Left lung (tissue), 10 donors: ENCODE measurements around the gene TTYH2. TPM values are rescaled to one million over a fixed set of nuclear protein-coding genes. Genes with fewer than 3 reads are reported as not detected.
A peak's percentile ranks its signal among the peaks of the same experiment; 100 is the strongest.
"Not testable (repeated sequence)": the region's sequence is repeated elsewhere in the genome, so short reads cannot be mapped to it uniquely, and the experiment has no call there.

ENCODE experiments used
- ATAC-seq: fragments of 200-7000 bp; cut with Tn5 transposase; one replicate; pipeline ENCODE4 v1.9.1; 2020; ENCODE audit warnings: moderate library complexity
- DNase-seq, 4 donors: peaks; one replicate each; pipeline ENCODE4 v3.0.0-alpha.2; 2013 to 2020
- H3K27ac ChIP-seq, 2 donors: fragments of 200-600 bp; sonication (generic) in 1 of 2; one replicate each; pipeline versions ENCODE4 v1.5.0 to v1.8.0; 2020 to 2021
- H3K27me3 ChIP-seq, 2 donors: fragments of 200-600 bp; sonication (generic) in 1 of 2; one replicate each; pipeline versions ENCODE4 v1.5.0 to v1.8.0; 2020 to 2021
- H3K36me3 ChIP-seq, 2 donors: fragments of 200-600 bp; sonication (generic) in 1 of 2; one replicate each; pipeline versions ENCODE4 v1.5.0 to v1.8.0; 2020 to 2021
- H3K4me1 ChIP-seq, 2 donors: fragments of 200-600 bp; one replicate each; pipeline ENCODE4 v1.8.0; 2021
- H3K4me3 ChIP-seq, 2 donors: fragments of 200-600 bp; sonication (generic) in 1 of 2; one replicate each; pipeline versions ENCODE4 v1.5.0 to v1.8.0; 2020 to 2021; ENCODE audit warnings: mild to moderate bottlenecking in 1 of 2
- H3K9me3 ChIP-seq, 2 donors: fragments of 200-600 bp; sonication (generic) in 1 of 2; one replicate each; pipeline versions ENCODE4 v1.5.0 to v1.8.0; 2020 to 2021
- intact Hi-C, 2 donors: fragments of 100-400 bp; cut with DNase I; formaldehyde crosslinking; loops; one replicate each; pipeline versions ENCODE4 v1.11.2 to v1.14.2; 2022
- polyA plus RNA-seq, 6 donors: library from polyadenylated mRNA; unstranded; fragments of 120-200 nt; gene quantifications; one replicate each; pipeline ENCODE4 v1.2.1, GENCODE V29; 2013; ENCODE audit not compliant: insufficient read length in 6 of 6
- total RNA-seq, 2 donors: library from RNA; stranded (reverse); fragmentation: NEBNext Ultra II Directional; extraction: Animal tissue kit (Norgen Biotek cat#: 25700); gene quantifications; one replicate each; pipeline ENCODE4 v1.2.1, GENCODE V29; 2021
- TF ChIP-seq, protein P1 (sequence below), 2 donors: fragments of 200-600 bp; sonication (generic) in 1 of 2; IDR thresholded peaks; one replicate each; pipeline versions ENCODE4 v1.5.0 to v1.8.0; 2021; ENCODE audit warnings: antibody characterized with exemption in 2 of 2
- donor health status: DM: no; HTN: yes; CAD: no.
- donor health status: DM: no; HTN: no; CAD: no.

The TTYH2 gene
- total and polyA plus RNA-seq, 8 donors, result 6.9 to 22.1 (median 16.5) TPM

DNA sequence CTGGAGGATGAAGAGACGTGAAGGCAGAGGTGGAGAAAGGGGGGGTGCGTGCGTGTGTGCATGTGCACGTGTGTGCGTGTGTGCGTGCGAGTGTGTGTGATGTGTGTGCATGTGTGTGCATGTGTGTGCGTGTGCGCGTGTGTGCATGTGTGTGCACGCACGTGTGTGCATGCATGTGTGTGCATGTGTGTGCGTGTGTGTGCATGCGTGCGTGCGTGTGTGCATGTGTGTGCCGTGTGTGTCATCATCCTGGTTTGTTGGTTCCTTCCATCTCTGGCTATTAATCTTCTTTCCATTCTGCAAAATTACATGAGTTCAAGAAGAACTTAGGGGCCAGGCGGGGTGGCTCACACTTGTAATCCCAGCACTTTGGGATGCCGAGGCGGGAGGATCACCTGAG is 26.9 kb upstream of the TTYH2 start:
- Histone ChIP-seq H3K4me3 (no peak overlapping the region), H3K27ac (no peak overlapping the region), H3K27me3 (peaks cover 0 to 6% of the 10 kb centered on the region in 2 donors), H3K36me3 (no peaks in the 10 kb centered on the region), H3K4me1 (no peaks in the 10 kb centered on the region), H3K9me3 (no peaks in the 10 kb centered on the region)
- ATAC-seq (no peak), DNase-seq (no peak)
- TF ChIP-seq, protein P1, sequence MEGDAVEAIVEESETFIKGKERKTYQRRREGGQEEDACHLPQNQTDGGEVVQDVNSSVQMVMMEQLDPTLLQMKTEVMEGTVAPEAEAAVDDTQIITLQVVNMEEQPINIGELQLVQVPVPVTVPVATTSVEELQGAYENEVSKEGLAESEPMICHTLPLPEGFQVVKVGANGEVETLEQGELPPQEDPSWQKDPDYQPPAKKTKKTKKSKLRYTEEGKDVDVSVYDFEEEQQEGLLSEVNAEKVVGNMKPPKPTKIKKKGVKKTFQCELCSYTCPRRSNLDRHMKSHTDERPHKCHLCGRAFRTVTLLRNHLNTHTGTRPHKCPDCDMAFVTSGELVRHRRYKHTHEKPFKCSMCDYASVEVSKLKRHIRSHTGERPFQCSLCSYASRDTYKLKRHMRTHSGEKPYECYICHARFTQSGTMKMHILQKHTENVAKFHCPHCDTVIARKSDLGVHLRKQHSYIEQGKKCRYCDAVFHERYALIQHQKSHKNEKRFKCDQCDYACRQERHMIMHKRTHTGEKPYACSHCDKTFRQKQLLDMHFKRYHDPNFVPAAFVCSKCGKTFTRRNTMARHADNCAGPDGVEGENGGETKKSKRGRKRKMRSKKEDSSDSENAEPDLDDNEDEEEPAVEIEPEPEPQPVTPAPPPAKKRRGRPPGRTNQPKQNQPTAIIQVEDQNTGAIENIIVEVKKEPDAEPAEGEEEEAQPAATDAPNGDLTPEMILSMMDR (IDR thresholded peaks at IDR 0.05), result no peak
- intact Hi-C loops, result no loop called here

DNA sequence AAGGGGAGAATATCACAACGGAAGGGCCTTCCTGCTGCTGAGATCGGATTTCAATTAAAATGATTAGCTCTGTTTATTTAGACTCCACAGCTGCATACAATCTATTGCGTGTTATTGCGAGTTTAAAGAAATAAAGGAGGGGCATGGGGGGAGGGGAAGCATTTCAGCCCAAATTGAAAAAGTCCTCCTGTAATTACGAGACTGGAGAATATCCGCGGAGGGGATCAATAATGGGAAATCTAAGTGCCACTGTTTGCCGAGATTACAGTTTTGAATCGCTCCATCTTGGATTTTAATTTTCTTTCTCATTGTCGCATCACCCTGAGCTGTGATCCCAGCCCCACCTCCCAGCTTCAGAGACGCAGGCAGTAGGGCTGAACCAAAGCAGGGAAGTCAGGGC is 25.6 kb upstream of the TTYH2 start:
- Histone ChIP-seq H3K27me3 (peaks cover 0 to 4% of the 10 kb centered on the region in 2 donors), H3K36me3 (no peaks in the 10 kb centered on the region), H3K4me3 (no peak overlapping the region), H3K27ac (no peak overlapping the region), H3K9me3 (no peaks in the 10 kb centered on the region), H3K4me1 (no peaks in the 10 kb centered on the region)
- intact Hi-C loops, result no loop called here
- DNase-seq (no peak), ATAC-seq (no peak)
- TF ChIP-seq, protein P1 (IDR thresholded peaks at IDR 0.05), result no peak

DNA sequence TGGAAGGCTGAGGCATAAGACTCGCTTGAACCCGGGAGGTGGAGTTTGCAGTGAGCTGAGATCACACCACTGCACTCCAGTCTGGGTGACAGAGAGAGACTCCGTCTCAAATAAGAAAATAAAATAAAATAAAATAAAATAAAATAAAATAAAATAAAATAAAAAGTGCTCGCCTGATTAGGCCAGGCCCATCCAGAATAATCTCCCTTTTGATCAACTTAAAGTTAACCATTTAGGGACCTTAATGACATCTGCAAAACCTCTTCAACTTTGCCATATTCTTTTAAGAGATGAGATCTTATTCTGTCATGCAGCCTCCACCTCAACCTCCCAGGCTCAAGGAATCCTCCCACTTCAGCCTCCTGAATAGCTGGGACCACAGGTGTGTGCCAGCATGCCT is 24.7 kb upstream of the TTYH2 start:
- H3K9me3 ChIP-seq, H3K4me1 ChIP-seq, H3K27ac ChIP-seq, DNase-seq, ATAC-seq, intact Hi-C loops, H3K36me3 ChIP-seq, H3K4me3 ChIP-seq: not testable (repeated sequence)
- H3K27me3 ChIP-seq, result peaks cover 0 to 10% of the 10 kb centered on the region in 2 donors

DNA sequence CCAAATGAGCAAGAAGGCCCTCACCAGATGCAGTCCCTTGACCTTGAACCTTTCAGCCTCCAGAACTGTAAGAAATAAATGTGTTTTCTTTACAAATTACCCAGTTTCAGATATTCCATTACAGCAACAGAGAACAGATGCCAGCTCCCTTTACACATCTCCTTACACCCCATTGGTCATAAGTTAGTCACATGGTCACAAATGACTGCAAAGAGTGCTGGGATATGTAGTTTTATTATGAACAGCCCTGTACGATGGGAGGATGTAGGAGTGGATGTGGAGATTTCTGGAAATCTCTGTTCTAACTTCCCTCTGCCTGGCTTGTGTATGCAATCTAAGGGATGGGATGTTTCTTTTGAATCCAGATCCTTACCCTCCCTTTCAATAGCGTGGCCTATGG is 23.2 kb upstream of the TTYH2 start:
- Histone ChIP-seq H3K36me3 (no peaks in the 10 kb centered on the region), H3K27ac (no peak overlapping the region), H3K4me3 (no peak overlapping the region), H3K27me3 (peaks cover 0 to 23% of the 10 kb centered on the region in 2 donors), H3K4me1 (no peaks in the 10 kb centered on the region), H3K9me3 (no peaks in the 10 kb centered on the region)
- DNase-seq (no peak), ATAC-seq (peak; percentile 74)
- intact Hi-C loops, result no loop called here
- TF ChIP-seq, protein P1 (IDR thresholded peaks at IDR 0.05), result no peak

DNA sequence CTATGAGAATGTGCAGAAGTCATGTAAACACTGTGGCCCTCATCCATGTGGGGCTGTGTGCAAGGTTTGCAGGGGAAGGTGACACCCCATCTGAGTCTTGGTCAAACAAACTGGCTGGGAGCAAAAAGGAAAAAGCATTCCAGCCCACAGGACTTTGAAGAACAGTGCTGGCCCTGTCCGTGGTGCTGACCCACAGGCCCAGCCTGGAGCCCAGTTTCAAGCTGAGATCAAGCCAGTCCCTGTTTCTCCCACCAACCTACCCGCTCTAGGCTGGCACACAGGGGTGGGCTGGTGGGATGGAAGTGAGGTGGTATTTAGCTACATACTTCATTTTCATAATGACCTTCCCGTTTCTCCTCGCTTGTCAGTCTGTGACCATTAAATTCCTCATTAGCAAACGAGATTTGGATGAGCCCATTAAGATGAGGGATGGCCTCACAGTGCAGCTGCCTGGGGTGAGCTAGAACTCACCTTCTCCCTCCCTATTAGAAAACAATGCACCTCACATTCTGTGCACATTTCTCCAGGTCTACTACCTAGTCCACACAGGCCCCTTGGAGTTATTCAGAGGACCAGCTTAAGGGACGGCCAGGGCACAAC is 22.5 kb upstream of the TTYH2 start:
- intact Hi-C loops, result no loop called here
- Histone ChIP-seq H3K4me3 (no peak overlapping the region), H3K9me3 (no peaks in the 10 kb centered on the region), H3K27ac (no peak overlapping the region), H3K27me3 (peaks cover 0 to 31% of the 10 kb centered on the region in 2 donors), H3K36me3 (no peaks in the 10 kb centered on the region), H3K4me1 (no peaks in the 10 kb centered on the region)
- DNase-seq (peak in 1 of 4 donors; percentile 45), ATAC-seq (peak; percentile 48)
- TF ChIP-seq, protein P1 (IDR thresholded peaks at IDR 0.05), result no peak
